Ovary (tissue), 9 donors: ENCODE data around the gene CALHM1. TPM values are rescaled to one million over a fixed set of nuclear protein-coding genes. Genes with fewer than 3 reads are reported as not detected.

Experiments
- DNase-seq, 5 donors: peaks; one replicate each; pipeline ENCODE4 v3.0.0-alpha.2; 2019 to 2020
- H3K27ac ChIP-seq, 2 donors: fragments of 200-600 bp; one replicate each; pipeline versions ENCODE4 v1.5.1 to v1.8.0; 2019 to 2022
- H3K27me3 ChIP-seq: fragments of 200-600 bp; one replicate; pipeline ENCODE4 v1.8.0; 2022
- H3K36me3 ChIP-seq: fragments of 200-600 bp; sonication (generic); one replicate; pipeline ENCODE4 v1.5.1; 2019
- H3K4me1 ChIP-seq: one replicate; pipeline ENCODE4 v1.8.1; 2013; ENCODE audit warnings: mild to moderate bottlenecking, moderate library complexity; ENCODE audit not compliant: insufficient read depth
- H3K4me3 ChIP-seq: fragments of 200-600 bp; sonication (generic); one replicate; pipeline ENCODE4 v1.5.1; 2017
- H3K9me3 ChIP-seq, 2 donors: fragments of 200-600 bp in 1 of 2; sonication (generic) in 1 of 2; one replicate each; pipeline versions ENCODE4 v1.5.1 to v1.8.1; 2013 to 2019; ENCODE audit warnings: mild to moderate bottlenecking in 1 of 2, moderate library complexity in 1 of 2
- EP300 ChIP-seq: sonication (generic); formaldehyde crosslinking; IDR thresholded peaks from one replicate; pipeline ENCODE4 v1.6.1; 2017; ENCODE audit warnings: antibody characterized with exemption
- POLR2A ChIP-seq: fragments of 450-650 bp; IDR thresholded peaks from one replicate; pipeline ENCODE4 v1.6.1; 2017; ENCODE audit warnings: antibody characterized with exemption, mild to moderate bottlenecking, moderate library complexity
- WGBS, 3 donors: extraction: QIAGEN DNeasy Blood & Tissue Kit in 1 of 3; methylation state at CpG; one replicate each; pipeline versions ENCODE4 v1.1.5 to v1.1.7; 2013 to 2017; 5-methylcytosine and 5-hydroxymethylcytosine counted together
- intact Hi-C, 4 donors: fragments of 100-400 bp; cut with DNase I; formaldehyde crosslinking; loops; one replicate each; pipeline versions ENCODE4 v1.11.0 to v1.15.1; 2022 to 2023
- polyA plus RNA-seq, 2 donors: library from polyadenylated mRNA; stranded (reverse); fragments of 200-250 nt in 1 of 2; fragments of 350-450 nt in 1 of 2; fragmentation: Illumina TruSeq in 1 of 2; extraction: RNeasy Lipid Tissue Mini Kit (QIAGEN cat#74804) in 1 of 2; gene quantifications; one replicate each; pipeline ENCODE4 v1.2.3, GENCODE V29; 2013 to 2014
- total RNA-seq, 7 donors: library from RNA; depleted of rRNA in 2 of 7; stranded (reverse); fragments of >200 nt in 2 of 7; fragmentation: NEBNext Ultra II Directional in 3 of 7; extraction: Animal tissue kit (Norgen Biotek cat#: 25700) in 3 of 7; gene quantifications; one replicate each; pipeline versions ENCODE4 v1.1.0 to v1.2.4, GENCODE V29; 2016 to 2023
- TF ChIP-seq, protein P1 (sequence below), 3 donors: fragments of 450-650 bp in 2 of 3; fragments of 200-600 bp in 1 of 3; IDR thresholded peaks; one replicate each; pipeline versions ENCODE4 v1.5.1 to v1.8.0; 2016 to 2022; ENCODE audit warnings: antibody characterized with exemption in 3 of 3, mild to moderate bottlenecking in 1 of 3
- donor health status: DM: no; HTN: no; CAD: no; lungs with moderate emphysema.
- donor health status: DM: no; HTN: no; CAD: no.
- donor health status: Bipolar disorder and iron deficiency.
- donor health status: DM: yes; HTN: yes; CAD: no.
- donor health status: DM: no; HTN: no; CAD: no.
- donor health status: DM: yes; HTN: yes; CAD: no.

The CALHM1 gene
- total and polyA plus RNA-seq, 9 donors: not detected

DNA sequence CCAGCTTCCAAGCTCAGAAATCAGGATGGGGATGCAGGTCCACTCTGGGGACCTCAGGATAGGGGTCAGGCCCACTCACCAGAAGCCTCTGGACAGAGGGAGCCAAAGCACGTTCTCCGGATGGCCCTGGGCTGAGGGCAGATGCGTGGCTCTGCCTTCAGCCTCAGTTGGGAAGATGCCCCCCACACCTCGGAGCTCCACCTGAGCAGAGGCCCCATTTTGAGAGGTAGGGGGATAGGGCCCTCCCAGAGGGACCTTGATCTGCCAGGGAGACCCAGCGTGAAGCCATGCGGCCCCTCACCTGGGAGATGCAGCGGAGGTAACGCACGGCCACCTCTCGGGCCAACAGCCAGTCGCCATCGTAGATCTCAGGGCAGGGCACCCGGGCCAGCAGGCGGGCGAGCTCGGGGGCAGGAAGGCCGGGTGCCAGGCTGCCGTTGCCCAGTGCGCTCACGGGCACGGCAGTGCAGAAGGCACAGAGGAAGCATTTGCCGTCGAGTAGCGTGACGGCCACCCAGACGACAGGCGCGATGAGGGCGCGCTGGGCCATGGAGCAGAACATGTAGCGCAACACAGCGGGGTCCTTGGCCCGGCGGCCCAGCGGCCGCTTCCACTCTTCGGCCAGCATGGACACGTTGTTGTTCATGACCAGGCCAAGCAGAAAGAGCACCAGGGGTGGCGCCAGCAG, 660 bp downstream of the CALHM1 start:
- DNase-seq: no peak
- TF ChIP-seq POLR2A: no peak
- TF ChIP-seq, protein P1, sequence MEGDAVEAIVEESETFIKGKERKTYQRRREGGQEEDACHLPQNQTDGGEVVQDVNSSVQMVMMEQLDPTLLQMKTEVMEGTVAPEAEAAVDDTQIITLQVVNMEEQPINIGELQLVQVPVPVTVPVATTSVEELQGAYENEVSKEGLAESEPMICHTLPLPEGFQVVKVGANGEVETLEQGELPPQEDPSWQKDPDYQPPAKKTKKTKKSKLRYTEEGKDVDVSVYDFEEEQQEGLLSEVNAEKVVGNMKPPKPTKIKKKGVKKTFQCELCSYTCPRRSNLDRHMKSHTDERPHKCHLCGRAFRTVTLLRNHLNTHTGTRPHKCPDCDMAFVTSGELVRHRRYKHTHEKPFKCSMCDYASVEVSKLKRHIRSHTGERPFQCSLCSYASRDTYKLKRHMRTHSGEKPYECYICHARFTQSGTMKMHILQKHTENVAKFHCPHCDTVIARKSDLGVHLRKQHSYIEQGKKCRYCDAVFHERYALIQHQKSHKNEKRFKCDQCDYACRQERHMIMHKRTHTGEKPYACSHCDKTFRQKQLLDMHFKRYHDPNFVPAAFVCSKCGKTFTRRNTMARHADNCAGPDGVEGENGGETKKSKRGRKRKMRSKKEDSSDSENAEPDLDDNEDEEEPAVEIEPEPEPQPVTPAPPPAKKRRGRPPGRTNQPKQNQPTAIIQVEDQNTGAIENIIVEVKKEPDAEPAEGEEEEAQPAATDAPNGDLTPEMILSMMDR (IDR thresholded peaks at IDR 0.05): no peak
- TF ChIP-seq EP300: no peak
- 93 to 96% (median 94%) methylated on average over 33 to 39 of the region's 39 CpGs for WGBS, 3 donors
- intact Hi-C loops: no loop called here
- no peak overlapping the region for H3K27ac ChIP-seq
- H3K4me3 ChIP-seq: no peak overlapping the region
- H3K4me1 ChIP-seq: peaks cover under 1% of the 10 kb centered on the region
- H3K27me3 ChIP-seq: no peaks in the 10 kb centered on the region
- H3K9me3 ChIP-seq: no peaks in the 10 kb centered on the region
- H3K36me3 ChIP-seq: no peaks in the 10 kb centered on the region

- Histone ChIP-seq H3K36me3 (no peaks in the 10 kb centered on the region), H3K9me3 (no peaks in the 10 kb centered on the region), H3K4me1 (peaks cover 7% of the 10 kb centered on the region), H3K4me3 (no peak overlapping the region), H3K27me3 (no peaks in the 10 kb centered on the region), H3K27ac (no peak overlapping the region)
- TF ChIP-seq POLR2A: no peak
- DNase-seq: no peak
- WGBS, 3 donors: 64 to 70% (median 65%) methylated on average over 8 of the region's 8 CpGs
- intact Hi-C loops: no loop called here
These were observed 1.5 kb downstream of the CALHM1 start for GRCh38 chr10:103457176-103457712.

- DNase-seq: no peak
- intact Hi-C loops: no loop called here
- H3K9me3 ChIP-seq: no peaks in the 10 kb centered on the region
- peaks cover 7% of the 10 kb centered on the region for H3K4me1 ChIP-seq
- no peak overlapping the region for H3K27ac ChIP-seq
- no peak for TF ChIP-seq POLR2A
- TF ChIP-seq, protein P1 (IDR thresholded peaks at IDR 0.05): no peak
- TF ChIP-seq EP300: no peak
- no peak overlapping the region for H3K4me3 ChIP-seq
- WGBS, 3 donors: 83 to 94% (median 91%) methylated on average over 9 of the region's 9 CpGs
- no peaks in the 10 kb centered on the region for H3K27me3 ChIP-seq
- H3K36me3 ChIP-seq: no peaks in the 10 kb centered on the region
These were observed 2.5 kb downstream of the CALHM1 start for GRCh38 chr10:103456074-103456660.

DNA sequence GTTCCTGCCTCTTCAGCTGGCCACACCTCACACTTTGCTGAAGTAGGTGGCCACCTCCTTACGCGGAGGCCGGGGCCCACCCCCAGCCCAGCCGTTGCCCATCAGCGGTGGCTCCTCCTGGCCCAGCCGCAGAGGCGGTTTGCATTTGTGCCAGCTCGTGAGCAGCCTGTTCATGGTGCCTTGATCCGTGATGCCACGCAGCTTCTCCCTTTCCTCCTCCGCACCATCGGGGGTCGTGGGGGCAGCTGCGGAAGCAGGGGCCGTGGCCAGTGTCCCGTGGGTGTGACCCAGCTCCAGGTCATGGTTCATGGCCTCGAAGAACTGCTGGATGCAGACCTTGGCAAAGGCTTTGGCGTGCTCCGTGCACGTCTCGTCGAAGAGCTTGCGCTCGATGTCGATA, 3.5 kb downstream of the CALHM1 start:
- TF ChIP-seq POLR2A (no peak), EP300 (no peak)
- TF ChIP-seq, protein P1 (IDR thresholded peaks at IDR 0.05): no peak
- no peak for DNase-seq
- Histone ChIP-seq H3K9me3 (no peaks in the 10 kb centered on the region), H3K4me1 (peaks cover 10% of the 10 kb centered on the region), H3K36me3 (no peaks in the 10 kb centered on the region), H3K4me3 (no peak overlapping the region), H3K27me3 (no peaks in the 10 kb centered on the region), H3K27ac (no peak overlapping the region)
- WGBS, 3 donors: 85 to 90% (median 85%) methylated on average over 22 to 25 of the region's 25 CpGs
- intact Hi-C loops: no loop called here

DNA sequence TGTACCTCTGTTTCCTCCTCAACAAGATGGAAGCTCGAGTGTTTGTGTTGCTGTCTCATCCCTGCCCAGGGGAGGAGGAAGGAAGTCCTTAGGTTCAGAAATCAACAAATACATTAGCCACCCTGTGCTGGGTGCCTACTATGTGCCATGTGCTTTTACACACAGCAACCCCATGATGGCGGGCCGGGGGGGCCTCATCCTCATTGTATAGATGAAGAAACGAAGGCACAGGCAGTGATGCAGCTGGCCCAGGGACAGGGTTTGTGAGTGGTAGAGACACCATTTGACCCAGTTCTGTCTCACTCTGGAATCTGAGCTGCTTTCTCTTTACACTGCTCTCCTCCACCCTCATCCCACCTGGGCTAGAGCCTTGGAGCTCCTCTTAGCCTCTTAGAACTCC, 4.7 kb downstream of the CALHM1 start:
- Histone ChIP-seq H3K27me3 (no peaks in the 10 kb centered on the region), H3K27ac (no peak overlapping the region), H3K9me3 (no peaks in the 10 kb centered on the region), H3K4me3 (no peak overlapping the region), H3K36me3 (no peaks in the 10 kb centered on the region), H3K4me1 (peaks cover 22% of the 10 kb centered on the region)
- TF ChIP-seq, protein P1 (IDR thresholded peaks at IDR 0.05): no peak
- TF ChIP-seq EP300 (no peak), POLR2A (no peak)
- intact Hi-C loops: no loop called here
- WGBS, 3 donors: 91 to 95% (median 94%) methylated on average over 4 of the region's 4 CpGs
- DNase-seq: no peak
